Measurements from ENCODE around the gene CEP192.

The CEP192 gene

DNA sequence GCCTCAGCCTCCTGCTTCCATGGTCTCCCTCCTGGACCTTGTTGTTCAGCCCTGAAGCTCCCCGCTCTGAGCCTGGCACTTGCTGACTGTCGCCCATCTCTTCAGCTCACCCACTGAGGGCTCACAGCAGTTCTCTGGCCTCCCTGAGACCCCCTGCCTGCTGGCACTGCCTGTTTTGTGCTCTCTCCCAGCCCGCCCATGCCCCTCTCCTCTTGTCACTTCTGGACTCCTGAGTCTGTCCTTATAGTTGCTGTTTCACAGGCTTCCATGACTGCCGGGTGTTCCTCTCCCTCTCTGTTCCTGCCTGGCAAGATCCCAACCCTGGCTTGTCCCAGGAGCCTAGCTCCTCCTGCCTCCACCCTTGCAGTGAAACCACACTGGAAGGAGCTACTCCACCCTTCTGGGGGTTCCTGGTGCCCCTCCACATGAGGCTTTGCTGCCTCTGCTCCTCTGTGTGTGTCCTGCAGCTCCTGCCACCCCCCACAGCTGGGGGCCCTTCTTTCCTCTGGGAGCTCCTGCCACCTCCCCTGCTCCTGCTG is 110.6 kb downstream of the CEP192 start:
- no peak for DNase-seq

GRCh38 chr18:13103366-13103765 is 112.2 kb downstream of the CEP192 start:
- DNase-seq = no peak

DNA sequence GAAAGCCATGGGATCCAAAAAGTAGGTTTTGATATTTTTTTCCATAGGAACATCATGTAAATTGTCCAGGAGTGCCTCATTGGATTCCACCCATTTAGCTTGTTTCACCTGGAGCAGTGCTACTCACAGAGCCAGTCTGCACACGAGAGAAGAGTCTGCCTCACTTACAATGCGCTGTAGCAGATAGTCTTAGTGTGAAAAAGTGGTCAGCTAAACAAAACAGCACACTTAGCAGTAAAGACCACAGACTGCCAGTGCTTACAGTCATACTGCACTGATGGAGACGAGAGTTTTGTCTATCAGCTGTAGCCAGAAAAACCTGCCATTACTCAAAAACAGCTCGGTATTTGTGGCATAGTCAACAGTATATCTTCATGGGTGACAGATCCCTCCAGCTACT is 113.9 kb downstream of the CEP192 start:
- no peak for DNase-seq

GRCh38 chr18:13107074-13107473 is 115.9 kb downstream of the CEP192 start:
- no peak for DNase-seq

DNA sequence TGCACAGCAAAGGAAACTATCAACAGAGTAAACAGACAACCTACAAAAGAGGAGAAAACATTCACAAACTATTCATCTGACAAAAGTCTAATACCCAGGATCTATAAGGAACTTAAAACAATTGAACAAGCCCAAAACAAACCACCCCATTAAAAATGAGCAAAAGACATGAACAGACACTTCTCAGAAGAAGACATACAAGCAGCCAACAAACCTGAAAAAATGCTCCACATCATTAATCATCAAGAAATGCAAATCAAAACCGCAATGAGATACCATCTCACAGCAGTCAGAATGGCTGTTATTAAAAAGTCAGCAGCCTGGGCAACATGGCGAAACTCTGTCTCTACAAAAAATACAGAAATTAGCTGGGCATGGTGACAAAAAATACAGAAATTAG is 117.2 kb downstream of the CEP192 start:
- no peak for DNase-seq

GRCh38 chr18:13110559-13110958 is 119.4 kb downstream of the CEP192 start:
- DNase-seq = no peak

DNA sequence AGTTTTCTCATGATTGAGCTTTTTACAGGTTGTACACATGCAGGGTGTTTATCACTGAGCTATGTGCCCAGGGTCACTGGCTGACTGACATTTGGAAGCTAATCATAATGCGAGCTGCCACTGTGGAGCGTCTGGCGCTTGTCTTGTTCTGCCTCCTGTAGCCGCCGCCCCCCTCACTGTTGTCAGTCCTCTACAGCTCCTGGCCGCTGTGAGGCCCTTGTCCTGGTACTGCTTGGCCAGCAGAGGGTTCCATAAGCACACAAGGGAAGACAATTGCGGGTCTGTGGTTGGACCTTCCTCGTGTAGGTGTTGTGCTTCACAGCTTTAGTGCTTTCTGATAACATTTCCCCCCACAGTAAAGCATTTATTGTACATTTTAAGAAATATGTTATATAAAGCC is 121.8 kb downstream of the CEP192 start:
- DNase-seq = no peak

DNA sequence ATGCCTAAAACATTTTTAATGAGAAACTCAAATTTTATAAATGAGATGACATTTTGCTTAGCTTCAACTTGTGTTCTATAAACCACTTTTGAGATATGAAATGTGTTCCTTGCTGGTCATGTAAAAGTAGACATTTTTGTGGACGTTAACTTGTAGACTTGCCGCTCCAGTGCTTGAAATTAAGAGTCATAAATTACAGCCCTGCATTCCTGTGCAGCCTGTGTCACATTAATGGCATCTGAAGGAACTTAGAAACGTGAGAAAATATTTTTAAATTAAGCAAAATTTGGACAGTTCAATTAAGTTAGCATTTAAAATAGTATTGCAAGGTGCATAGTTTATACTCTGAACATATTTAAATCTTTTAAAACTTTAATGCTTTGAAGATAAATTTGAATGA is 129.1 kb downstream of the CEP192 start:
- DNase-seq = no peak

- no peak for DNase-seq
These were observed 129.8 kb downstream of the CEP192 start for GRCh38 chr18:13120983-13121441.

DNA sequence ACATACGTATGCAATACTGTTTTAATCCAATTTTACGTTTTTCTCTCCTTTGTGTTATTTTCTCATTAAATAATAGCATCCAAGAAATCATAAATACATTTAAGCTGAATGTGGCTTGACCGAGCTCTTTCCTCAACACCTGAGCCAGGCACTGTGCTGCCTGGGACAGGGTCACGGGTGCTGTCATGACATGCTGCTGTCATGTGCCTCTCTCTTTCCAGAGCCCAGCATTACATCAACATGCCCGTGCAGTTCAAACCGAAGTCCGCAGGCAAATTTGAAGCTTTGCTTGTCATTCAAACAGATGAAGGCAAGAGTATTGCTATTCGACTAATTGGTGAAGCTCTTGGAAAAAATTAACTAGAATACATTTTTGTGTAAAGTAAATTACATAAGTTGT is 133.2 kb downstream of the CEP192 start:
- no peak for DNase-seq

- DNase-seq = no peak
These were observed 134.0 kb downstream of the CEP192 start for GRCh38 chr18:13125191-13125590.

DNA sequence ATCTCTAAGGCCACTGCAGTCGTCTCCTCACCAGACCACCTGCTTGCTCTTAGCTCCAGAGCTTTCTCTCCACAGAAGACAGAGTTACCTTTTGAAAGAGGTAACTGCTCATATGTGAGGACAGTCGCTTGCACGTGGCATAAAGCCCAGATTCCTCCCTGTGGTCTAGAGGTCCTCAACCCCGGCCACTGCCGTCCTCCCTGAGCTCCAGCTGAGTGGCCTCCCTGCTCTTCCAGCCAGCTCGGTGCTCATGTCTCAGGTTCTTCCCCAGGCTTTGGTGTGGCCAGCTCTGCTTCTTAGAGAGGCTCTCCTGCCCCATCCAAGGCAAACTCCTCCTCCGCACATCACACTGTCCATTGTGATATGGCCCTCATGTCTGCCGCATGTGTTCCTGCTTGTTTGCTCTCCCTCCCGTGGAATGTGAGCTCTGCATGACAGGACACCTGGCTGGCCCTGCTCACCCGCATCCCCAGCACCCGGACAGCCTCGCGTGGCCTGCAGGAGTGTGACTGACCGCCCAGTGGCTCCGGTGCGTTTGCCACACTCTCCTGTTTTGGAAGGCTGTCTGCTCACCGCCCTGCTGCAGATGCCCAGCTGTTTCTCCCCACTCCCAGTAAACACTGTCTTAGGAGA is 135.9 kb downstream of the CEP192 start:
- DNase-seq = no peak

DNA sequence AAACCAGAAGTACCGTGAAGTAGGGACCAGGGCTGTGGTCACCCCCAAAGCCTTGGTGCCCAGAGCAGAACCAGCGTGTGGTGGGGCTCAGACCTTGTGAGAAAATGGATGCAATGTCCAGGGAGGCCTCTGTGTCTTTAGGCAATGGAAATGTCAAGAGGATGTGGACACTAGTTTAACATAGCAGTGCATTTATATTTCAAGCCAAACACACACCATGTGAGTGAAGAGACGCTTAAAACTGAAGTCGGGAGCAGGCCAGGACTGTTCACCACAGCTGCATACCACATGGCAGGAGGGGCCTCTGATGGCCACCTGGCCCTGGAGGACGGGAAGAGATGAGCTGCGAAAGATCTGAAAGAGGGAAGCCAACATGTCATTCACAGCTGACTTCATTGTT is 140.1 kb downstream of the CEP192 start:
- no peak for DNase-seq

- no peak for DNase-seq
These were observed 143.6 kb downstream of the CEP192 start for GRCh38 chr18:13134551-13135401.

DNA sequence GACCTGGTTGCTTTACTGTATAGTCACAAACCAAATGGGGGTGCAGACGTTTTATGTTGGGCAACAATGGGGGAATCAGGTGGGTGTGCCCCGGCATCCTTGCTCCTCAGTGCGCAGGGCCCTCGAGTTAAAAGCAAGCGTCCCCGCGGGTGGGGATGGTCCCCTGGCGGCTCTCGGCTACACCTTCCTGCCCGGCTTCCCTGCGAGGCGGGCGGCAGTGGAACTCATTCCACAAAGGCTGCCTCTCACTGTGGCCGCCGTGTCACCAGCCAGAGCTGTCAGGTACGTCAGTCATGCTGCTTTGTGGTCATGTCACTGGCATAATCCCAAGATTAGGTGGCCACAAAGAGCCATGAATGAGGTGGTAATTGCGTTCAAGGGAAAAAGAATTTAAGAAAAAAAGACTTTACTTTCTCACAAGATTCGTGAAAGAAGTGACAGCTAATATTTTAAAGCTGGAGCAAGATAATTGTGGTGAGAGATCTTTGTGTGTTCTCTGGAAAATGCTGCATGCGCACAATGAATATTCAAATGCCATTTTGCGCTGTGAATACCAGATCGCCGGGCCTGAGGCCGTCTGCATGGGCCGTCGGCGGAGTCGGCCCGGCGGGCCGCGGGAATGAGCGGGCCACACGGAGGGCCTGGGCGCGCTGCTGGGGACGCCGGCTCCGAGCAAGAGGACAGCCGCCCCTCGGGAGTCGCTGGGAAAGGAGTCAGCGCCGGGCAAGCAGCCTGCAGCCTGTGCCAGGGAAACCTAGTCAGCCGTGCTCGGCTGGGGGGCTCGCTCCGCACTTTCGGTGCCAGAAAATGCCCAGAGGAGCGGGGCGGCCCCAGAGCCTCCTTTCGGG is 145.1 kb downstream of the CEP192 start:
- DNase-seq = peak; percentile 28

DNA sequence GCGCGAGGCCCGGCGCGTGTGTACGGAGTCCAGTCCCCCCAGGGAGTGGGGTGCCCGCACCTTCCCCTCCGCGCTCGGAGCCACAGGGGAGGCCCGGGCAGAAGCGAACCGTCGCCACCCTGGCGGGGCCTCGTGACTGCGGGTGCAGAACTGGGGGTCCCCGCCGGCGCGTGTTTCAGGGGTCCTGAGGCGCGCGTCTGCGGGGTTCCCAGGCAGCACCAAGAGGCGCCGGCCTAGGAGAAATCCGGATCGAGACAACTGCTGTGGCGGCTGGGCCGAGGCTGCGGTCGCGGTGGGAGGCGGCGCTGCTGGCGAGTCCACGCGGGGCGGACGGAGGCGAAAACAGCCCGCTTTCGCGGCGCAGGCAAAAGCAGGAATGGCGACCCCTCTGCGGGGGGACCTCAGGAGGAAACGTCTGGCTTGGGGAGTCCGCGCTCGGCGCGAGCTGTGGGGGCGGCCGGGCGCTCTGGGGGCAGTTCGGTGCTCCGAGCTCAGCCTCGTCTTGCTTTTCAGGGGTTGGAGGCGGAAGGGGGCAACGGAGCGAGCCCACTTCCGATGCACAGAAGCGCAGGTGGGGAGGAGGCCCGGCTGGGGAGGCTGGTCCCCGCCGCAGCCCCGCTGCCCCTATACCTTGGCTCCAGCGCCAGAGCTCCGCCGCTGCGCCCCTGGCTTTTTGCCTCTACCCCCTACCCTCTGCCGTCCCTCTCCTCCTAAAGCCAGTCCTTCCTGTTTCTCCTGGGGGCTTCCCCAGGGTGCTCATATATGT is 145.9 kb downstream of the CEP192 start:
- DNase-seq = no peak

GRCh38 chr18:13137670-13138419 is 146.7 kb downstream of the CEP192 start:
- DNase-seq = no peak

- DNase-seq = no peak
These were observed 147.4 kb downstream of the CEP192 start for GRCh38 chr18:13138420-13139139.

DNA sequence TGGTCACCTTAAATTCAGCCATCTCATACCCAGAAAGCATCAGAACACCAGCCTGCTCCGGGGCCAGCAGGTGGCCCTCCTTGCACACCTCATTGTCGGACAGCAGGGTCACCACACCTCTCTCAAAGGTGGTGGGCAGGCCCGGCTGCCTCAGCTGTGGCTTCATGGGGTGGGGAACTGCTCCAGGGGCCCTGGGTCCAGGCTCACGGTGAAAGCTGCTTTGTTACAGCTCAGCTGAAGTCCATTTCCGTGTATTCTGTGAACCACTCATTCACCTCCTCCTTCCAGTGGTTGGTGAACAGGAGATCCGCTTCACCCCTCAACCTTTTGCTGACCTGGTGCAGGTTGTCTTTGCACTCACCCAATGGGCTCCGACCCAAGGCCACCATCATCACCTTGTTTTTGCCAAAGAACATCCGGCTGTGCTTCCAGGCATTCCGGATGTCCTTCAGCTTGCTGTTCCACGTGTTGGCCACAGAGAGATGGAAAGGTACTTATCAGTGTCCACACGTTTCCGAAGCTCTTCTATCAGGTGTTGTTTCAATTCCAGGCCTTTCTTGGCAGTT is 148.8 kb downstream of the CEP192 start:
- DNase-seq = no peak

GRCh38 chr18:13141209-13141608 is 150.0 kb downstream of the CEP192 start:
- no peak for DNase-seq

Data from DMS79 (cell line).